Mammary epithelial cell (primary cell): ENCODE measurements around the gene COL18A1.

Experiments
- EZH2 ChIP-seq: IDR thresholded peaks from 2 replicates; pipeline ENCODE4 v1.6.1; 2012; ENCODE audit warnings: low read length, inconsistent platforms, borderline replicate concordance
- TF ChIP-seq, protein P1 (sequence below), 2 donors: IDR thresholded peaks in 1 of 2; conservative IDR thresholded peaks in 1 of 2; 2 replicates each; pipeline ENCODE4 v1.5.1; 2011 to 2012; ENCODE audit warnings: inconsistent platforms in 2 of 2, low read length in 2 of 2, mild to moderate bottlenecking in 2 of 2, control low read depth in 1 of 2, low read depth in 1 of 2; ENCODE audit not compliant: insufficient read depth in 1 of 2; ENCODE audit errors: extremely low read depth in 1 of 2

DNA sequence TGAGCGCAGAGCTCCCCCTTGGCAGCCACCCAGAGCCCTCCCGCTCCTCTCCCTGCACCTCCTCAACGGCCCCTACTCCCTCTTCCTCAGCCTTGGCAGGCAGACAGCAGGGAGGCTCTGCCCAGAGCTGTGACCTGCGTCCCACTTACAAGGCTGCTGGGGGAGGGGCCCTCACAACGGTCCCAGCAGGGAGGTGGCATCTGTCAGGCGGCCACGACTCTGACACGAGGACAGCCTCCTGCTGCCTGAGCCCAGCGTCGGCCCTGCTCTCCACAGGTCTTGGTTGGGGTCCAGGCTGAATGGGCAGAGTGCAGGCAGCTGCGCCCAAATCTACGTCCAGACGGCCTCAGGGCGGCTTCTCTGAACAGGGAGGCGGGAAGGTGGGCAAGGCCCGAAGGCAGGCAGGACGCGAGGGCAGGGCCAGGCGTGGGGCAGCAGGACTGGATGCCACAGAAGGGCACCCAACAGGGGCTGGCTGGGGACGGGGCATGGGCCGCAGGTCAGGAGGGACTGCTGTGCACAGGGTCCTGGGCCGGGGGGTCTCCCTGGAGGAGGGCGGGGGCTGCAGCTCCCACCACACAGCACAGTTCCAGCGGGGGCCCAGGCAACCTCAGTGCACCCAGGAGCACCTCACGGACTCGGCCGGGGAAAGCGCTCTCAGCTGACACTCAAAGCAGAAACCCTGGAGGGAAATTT is 129.8 kb downstream of the COL18A1 start:
- TF ChIP-seq, protein P1, sequence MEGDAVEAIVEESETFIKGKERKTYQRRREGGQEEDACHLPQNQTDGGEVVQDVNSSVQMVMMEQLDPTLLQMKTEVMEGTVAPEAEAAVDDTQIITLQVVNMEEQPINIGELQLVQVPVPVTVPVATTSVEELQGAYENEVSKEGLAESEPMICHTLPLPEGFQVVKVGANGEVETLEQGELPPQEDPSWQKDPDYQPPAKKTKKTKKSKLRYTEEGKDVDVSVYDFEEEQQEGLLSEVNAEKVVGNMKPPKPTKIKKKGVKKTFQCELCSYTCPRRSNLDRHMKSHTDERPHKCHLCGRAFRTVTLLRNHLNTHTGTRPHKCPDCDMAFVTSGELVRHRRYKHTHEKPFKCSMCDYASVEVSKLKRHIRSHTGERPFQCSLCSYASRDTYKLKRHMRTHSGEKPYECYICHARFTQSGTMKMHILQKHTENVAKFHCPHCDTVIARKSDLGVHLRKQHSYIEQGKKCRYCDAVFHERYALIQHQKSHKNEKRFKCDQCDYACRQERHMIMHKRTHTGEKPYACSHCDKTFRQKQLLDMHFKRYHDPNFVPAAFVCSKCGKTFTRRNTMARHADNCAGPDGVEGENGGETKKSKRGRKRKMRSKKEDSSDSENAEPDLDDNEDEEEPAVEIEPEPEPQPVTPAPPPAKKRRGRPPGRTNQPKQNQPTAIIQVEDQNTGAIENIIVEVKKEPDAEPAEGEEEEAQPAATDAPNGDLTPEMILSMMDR (conservative IDR thresholded peaks at IDR 0.05 in 1 of 2, IDR thresholded peaks at IDR 0.05 in 1 of 2; ENCODE audit: extremely low read depth in 1 of 2, insufficient read depth in 1 of 2, low read depth in 1 of 2, low read length in 2 of 2), result no peak
- no peak for TF ChIP-seq EZH2
